ENCODE data around the gene NF1. TPM values are rescaled to one million over a fixed set of nuclear protein-coding genes. Genes with fewer than 3 reads are reported as not detected.

Gene NF1
- total RNA-seq, 1 donor from 2014 or later: 66.7 TPM

- no peak within 1 kb of the TSS for H3K27ac Mint-ChIP-seq (ENCODE audit: unreplicated experiment)
- no peaks in the 10 kb centered on the region for H3K9me3 Mint-ChIP-seq (ENCODE audit: unreplicated experiment)
- H3K36me3 Mint-ChIP-seq (ENCODE audit: unreplicated experiment): no peaks in the 10 kb centered on the region
- peaks cover 26% of the 10 kb centered on the region for H3K27me3 Mint-ChIP-seq (ENCODE audit: unreplicated experiment)
- H3K4me1 Mint-ChIP-seq (ENCODE audit: unreplicated experiment): peaks cover 1% of the 10 kb centered on the region
- no peak for TF ChIP-seq CTCF (IDR thresholded peaks at IDR 0.05)
- H3K4me3 Mint-ChIP-seq (ENCODE audit: unreplicated experiment): peak within 1 kb of the TSS; percentile 67
- DNase-seq (ENCODE audit: extremely low spot score, unreplicated experiment): peak; percentile 78
Measured at GRCh38 chr17:31391496-31391949, 296.7 kb downstream of the NF1 start, which contains the start of gene RAB11FIP4. Gene RAB11FIP4 (plus strand): TSS chr17:31391675. CDS start chr17:31391853, 178 bp downstream.

GRCh38 chr17:31392002-31392855 lies 297.5 kb downstream of the NF1 start:
- Mint-ChIP-seq H3K4me1 (ENCODE audit: unreplicated experiment) (peaks cover 1% of the 10 kb centered on the region), H3K4me3 (ENCODE audit: unreplicated experiment) (peak overlapping the region; percentile 62), H3K36me3 (ENCODE audit: unreplicated experiment) (no peaks in the 10 kb centered on the region), H3K9me3 (ENCODE audit: unreplicated experiment) (no peaks in the 10 kb centered on the region), H3K27ac (ENCODE audit: unreplicated experiment) (no peak overlapping the region), H3K27me3 (ENCODE audit: unreplicated experiment) (peaks cover 26% of the 10 kb centered on the region)
- peak; percentile 81 for DNase-seq (ENCODE audit: extremely low spot score, unreplicated experiment)
- TF ChIP-seq CTCF (IDR thresholded peaks at IDR 0.05): no peak

GRCh38 chr17:31392856-31393748 lies 298.3 kb downstream of the NF1 start:
- Mint-ChIP-seq H3K4me3 (ENCODE audit: unreplicated experiment) (peak overlapping the region; percentile 62), H3K27ac (ENCODE audit: unreplicated experiment) (no peak overlapping the region), H3K9me3 (ENCODE audit: unreplicated experiment) (no peaks in the 10 kb centered on the region), H3K36me3 (ENCODE audit: unreplicated experiment) (no peaks in the 10 kb centered on the region), H3K4me1 (ENCODE audit: unreplicated experiment) (peaks cover 1% of the 10 kb centered on the region), H3K27me3 (ENCODE audit: unreplicated experiment) (peaks cover 26% of the 10 kb centered on the region)
- peak; percentile 83 for DNase-seq (ENCODE audit: extremely low spot score, unreplicated experiment)
- no peak for TF ChIP-seq CTCF (IDR thresholded peaks at IDR 0.05)

- Mint-ChIP-seq H3K27ac (ENCODE audit: unreplicated experiment) (no peak overlapping the region), H3K27me3 (ENCODE audit: unreplicated experiment) (peaks cover 27% of the 10 kb centered on the region), H3K4me1 (ENCODE audit: unreplicated experiment) (peaks cover 1% of the 10 kb centered on the region), H3K4me3 (ENCODE audit: unreplicated experiment) (no peak overlapping the region), H3K9me3 (ENCODE audit: unreplicated experiment) (no peaks in the 10 kb centered on the region), H3K36me3 (ENCODE audit: unreplicated experiment) (no peaks in the 10 kb centered on the region)
- TF ChIP-seq CTCF (IDR thresholded peaks at IDR 0.05): no peak
- DNase-seq (ENCODE audit: extremely low spot score, unreplicated experiment): peak; percentile 48
Measured at GRCh38 chr17:31393749-31394146, 299.0 kb downstream of the NF1 start.

Data from osteocyte (in vitro differentiated cells).